ENCODE measurements around the gene NUP210L.
A peak's percentile ranks its signal among the peaks of the same experiment; 100 is the strongest.

NUP210L gene

GRCh38 chr1:153977250-153978240 lies 177.3 kb downstream of the NUP210L start, which contains the start of gene JTB:
TSS of gene JTB (minus strand) at chr1:153977674. CDS start at chr1:153977252, 422 bp downstream.
- in situ Hi-C loops (cut with MboI; ENCODE audit: low pct_unique_long_range_greater_than_20kb, low sequenced_read_pairs), result no loop called here
- DNase-seq, result peak; percentile 85

- in situ Hi-C loops (cut with MboI; ENCODE audit: low pct_unique_long_range_greater_than_20kb, low sequenced_read_pairs), result no loop called here
- DNase-seq, result no peak
Measured at GRCh38 chr1:153976819-153977249, 178.0 kb downstream of the NUP210L start.

GRCh38 chr1:153973525-153973924 lies 181.3 kb downstream of the NUP210L start:
- in situ Hi-C loops (cut with MboI; ENCODE audit: low pct_unique_long_range_greater_than_20kb, low sequenced_read_pairs), result loop anchor here (25.0 kb wide), 2 partner anchors 161 to 436 kb away; partner anchors contain the start of genes S100A3, S100A4, S100A5 and S100A6
- no peak for DNase-seq

GRCh38 chr1:153973071-153973470 lies 181.8 kb downstream of the NUP210L start:
- in situ Hi-C loops (cut with MboI; ENCODE audit: low pct_unique_long_range_greater_than_20kb, low sequenced_read_pairs), result loop anchor here (25.0 kb wide), 2 partner anchors 161 to 436 kb away; partner anchors contain the start of genes S100A3, S100A4, S100A5 and S100A6
- DNase-seq, result no peak

- in situ Hi-C loops (cut with MboI; ENCODE audit: low pct_unique_long_range_greater_than_20kb, low sequenced_read_pairs), result loop anchor here (25.0 kb wide), 2 partner anchors 158 to 433 kb away; partner anchors contain the start of genes S100A3, S100A4, S100A5 and S100A6
Measured at GRCh38 chr1:153970346-153970745, 184.5 kb downstream of the NUP210L start.

GRCh38 chr1:153968972-153969371 lies 185.9 kb downstream of the NUP210L start:
- in situ Hi-C loops (cut with MboI; ENCODE audit: low pct_unique_long_range_greater_than_20kb, low sequenced_read_pairs), result loop anchor here (25.0 kb wide), 2 partner anchors 157 to 432 kb away; partner anchors contain the start of genes S100A3, S100A4, S100A5 and S100A6
- no peak for DNase-seq

More at GRCh38 chr1:153970346-153970745, 184.5 kb downstream of the NUP210L start:
- no peak for DNase-seq

GRCh38 chr1:153968408-153968807 lies 186.5 kb downstream of the NUP210L start:
- in situ Hi-C loops (cut with MboI; ENCODE audit: low pct_unique_long_range_greater_than_20kb, low sequenced_read_pairs), result loop anchor here (25.0 kb wide), 2 partner anchors 156 to 431 kb away; partner anchors contain the start of genes S100A3, S100A4, S100A5 and S100A6
- no peak for DNase-seq

GRCh38 chr1:153968000-153968363 lies 186.9 kb downstream of the NUP210L start:
- DNase-seq, result no peak
- in situ Hi-C loops (cut with MboI; ENCODE audit: low pct_unique_long_range_greater_than_20kb, low sequenced_read_pairs), result loop anchor here (25.0 kb wide), 2 partner anchors 156 to 431 kb away; partner anchors contain the start of genes S100A3, S100A4, S100A5 and S100A6

GRCh38 chr1:153967107-153967999 lies 187.5 kb downstream of the NUP210L start, which contains the start of gene CREB3L4:
TSS of gene CREB3L4 (plus strand) at chr1:153967902. CDS start at chr1:153968526, 624 bp downstream.
- peak; percentile 98 for DNase-seq
- in situ Hi-C loops (cut with MboI; ENCODE audit: low pct_unique_long_range_greater_than_20kb, low sequenced_read_pairs), result loop anchor here (25.0 kb wide), 2 partner anchors 155 to 430 kb away; partner anchors contain the start of genes S100A3, S100A4, S100A5 and S100A6

- in situ Hi-C loops (cut with MboI; ENCODE audit: low pct_unique_long_range_greater_than_20kb, low sequenced_read_pairs), result loop anchor here (25.0 kb wide), 2 partner anchors 152 to 427 kb away; partner anchors contain the start of genes S100A3, S100A4, S100A5 and S100A6
- no peak for DNase-seq
Measured at GRCh38 chr1:153963850-153964331, 191.0 kb downstream of the NUP210L start.

GRCh38 chr1:153963030-153963849 lies 191.6 kb downstream of the NUP210L start, which contains the start of gene SLC39A1:
TSS of gene SLC39A1 (minus strand) at chr1:153963537. CDS start at chr1:153962715, 822 bp downstream.
- in situ Hi-C loops (cut with MboI; ENCODE audit: low pct_unique_long_range_greater_than_20kb, low sequenced_read_pairs), result loop anchor here (25.0 kb wide), 2 partner anchors 151 to 426 kb away; partner anchors contain the start of genes S100A3, S100A4, S100A5 and S100A6
- peak; percentile 96 for DNase-seq

GRCh38 chr1:153962088-153963029 lies 192.5 kb downstream of the NUP210L start:
- DNase-seq, result no peak
- in situ Hi-C loops (cut with MboI; ENCODE audit: low pct_unique_long_range_greater_than_20kb, low sequenced_read_pairs), result loop anchor here (25.0 kb wide), 2 partner anchors 150 to 425 kb away; partner anchors contain the start of genes S100A3, S100A4, S100A5 and S100A6

- in situ Hi-C loops (cut with MboI; ENCODE audit: low pct_unique_long_range_greater_than_20kb, low sequenced_read_pairs), result loop anchor here (25.0 kb wide), 2 partner anchors 149 to 424 kb away; partner anchors contain the start of genes S100A3, S100A4, S100A5 and S100A6
- no peak for DNase-seq
Measured at GRCh38 chr1:153961421-153961820, 193.5 kb downstream of the NUP210L start.

GRCh38 chr1:153960206-153960605 lies 194.7 kb downstream of the NUP210L start:
- no peak for DNase-seq
- in situ Hi-C loops (cut with MboI; ENCODE audit: low pct_unique_long_range_greater_than_20kb, low sequenced_read_pairs), result loop anchor here (25.0 kb wide), 2 partner anchors 148 to 423 kb away; partner anchors contain the start of genes S100A3, S100A4, S100A5 and S100A6

GRCh38 chr1:153959454-153959853 lies 195.4 kb downstream of the NUP210L start:
- in situ Hi-C loops (cut with MboI; ENCODE audit: low pct_unique_long_range_greater_than_20kb, low sequenced_read_pairs), result loop anchor here (25.0 kb wide), 2 partner anchors 147 to 422 kb away; partner anchors contain the start of genes S100A3, S100A4, S100A5 and S100A6

GRCh38 chr1:153958961-153959260 lies 196.0 kb downstream of the NUP210L start:
- in situ Hi-C loops (cut with MboI; ENCODE audit: low pct_unique_long_range_greater_than_20kb, low sequenced_read_pairs), result loop anchor here (25.0 kb wide), 2 partner anchors 147 to 422 kb away; partner anchors contain the start of genes S100A3, S100A4, S100A5 and S100A6
- DNase-seq, result no peak

More at GRCh38 chr1:153959454-153959853, 195.4 kb downstream of the NUP210L start:
- DNase-seq, result no peak
